Caco-2 (cell line): ENCODE data around the gene SLC4A11. TPM values are rescaled to one million over a fixed set of nuclear protein-coding genes. Genes with fewer than 3 reads are reported as not detected.

Experiments
- BruUV-seq: library from RNA; stranded (reverse); fragments of 400-500 nt; replicated peaks from 2 replicates; lab custom pipeline; 2021; lab: Mats Ljungman, UMichigan
- CTCF ChIA-PET: fragments of 300-600 bp; sonication (Branson Sonifier 250); formaldehyde crosslinking; loops from one replicate; lab custom pipeline; 2022; ENCODE audit warnings: antibody characterized with exemption; lab: Charles Lee
- POLR2A ChIA-PET: fragments of 300-600 bp; sonication (Branson Sonifier 250); formaldehyde crosslinking; loops from one replicate; lab custom pipeline; 2022; ENCODE audit warnings: antibody characterized with exemption; lab: Charles Lee
- DNase-seq, 2 experiments: peaks; one replicate each; pipeline versions ENCODE4 v3.0.0 to v3.0.0-alpha.2; 2020 to 2022
- H3K27me3 ChIP-seq: replicated peaks from 2 replicates; pipeline ENCODE4 v1.6.0; 2011; ENCODE audit warnings: low read length; ENCODE audit not compliant: control insufficient read depth, insufficient read depth
- H3K36me3 ChIP-seq: 2 replicates; pipeline ENCODE4 v1.5.1; 2011; ENCODE audit warnings: low read length; ENCODE audit not compliant: control insufficient read depth, insufficient read depth
- H3K4me1 ChIP-seq: fragments of 250-450 bp; sonication (Bioruptor Pico); 2 replicates; pipeline ENCODE4 v1.5.1; 2020; ENCODE audit warnings: mild to moderate bottlenecking
- H3K4me3 ChIP-seq: 2 replicates; pipeline ENCODE4 v1.5.1; 2011; ENCODE audit warnings: low read depth, mild to moderate bottlenecking, control low read depth, low read length
- H3K9me3 ChIP-seq: fragments of 250-450 bp; sonication (Bioruptor Pico); 2 replicates; pipeline ENCODE4 v1.5.1; 2020; ENCODE audit warnings: mild to moderate bottlenecking, moderate library complexity
- H3K27ac Mint-ChIP-seq: one replicate; pipeline ENCODE4 v1.8.0; 2022; ENCODE audit warnings: mixed read lengths; ENCODE audit not compliant: unreplicated experiment
- H3K27me3 Mint-ChIP-seq: one replicate; pipeline ENCODE4 v1.8.0; 2022; ENCODE audit warnings: mixed read lengths; ENCODE audit not compliant: insufficient read depth, unreplicated experiment
- H3K36me3 Mint-ChIP-seq: one replicate; pipeline ENCODE4 v1.8.0; 2022; ENCODE audit warnings: mild to moderate bottlenecking, mixed read lengths; ENCODE audit not compliant: insufficient read depth, unreplicated experiment
- H3K4me1 Mint-ChIP-seq: one replicate; pipeline ENCODE4 v1.8.0; 2022; ENCODE audit warnings: low read depth, mixed read lengths; ENCODE audit not compliant: unreplicated experiment
- H3K4me3 Mint-ChIP-seq: one replicate; pipeline ENCODE4 v1.8.0; 2022; ENCODE audit warnings: mild to moderate bottlenecking, moderate library complexity, mixed read lengths; ENCODE audit not compliant: unreplicated experiment
- H3K9me3 Mint-ChIP-seq: one replicate; pipeline ENCODE4 v1.8.0; 2022; ENCODE audit warnings: mixed read lengths; ENCODE audit not compliant: unreplicated experiment
- CTCF ChIP-seq, 2 experiments: fragments of 200-600 bp in 1 of 2; IDR thresholded peaks; 1 replicate in 1 of 2; 2 replicates in 1 of 2; pipeline versions ENCODE4 v1.5.1 to v1.8.0; 2011 to 2022; ENCODE audit warnings: antibody characterized with exemption in 1 of 2, control low read depth in 1 of 2, inconsistent platforms in 1 of 2, low read depth in 1 of 2, low read length in 1 of 2, mild to moderate bottlenecking in 1 of 2, moderate library complexity in 1 of 2; ENCODE audit not compliant: insufficient read depth in 1 of 2, severe bottlenecking in 1 of 2, unreplicated experiment in 1 of 2
- intact Hi-C: fragments of 100-400 bp; cut with micrococcal nuclease; formaldehyde crosslinking; loops from one replicate; pipeline ENCODE4 v1.10.0; 2022; ENCODE audit not compliant: unreplicated experiment
- total RNA-seq: library from RNA; stranded (reverse); gene quantifications from 2 replicates; pipeline ENCODE4 v1.2.3, GENCODE V29; 2022

The SLC4A11 gene
- total RNA-seq, 1 experiment from 2014 or later = 9.5 TPM

- CTCF ChIA-PET = interaction anchor here (0.5 to 1.3 kb wide), 2 partner anchors 29 to 198 kb away, joined by 4 read pairs; no protein-coding TSS in a partner anchor
- Mint-ChIP-seq H3K27ac (no peak overlapping the region), H3K36me3 (no peaks in the 10 kb centered on the region), H3K4me1 (peaks cover 6% of the 10 kb centered on the region), H3K4me3 (no peak overlapping the region), H3K27me3 (no peaks in the 10 kb centered on the region), H3K9me3 (no peaks in the 10 kb centered on the region)
- H3K36me3 ChIP-seq = no peaks in the 10 kb centered on the region
- H3K27me3 ChIP-seq = no peaks in the 10 kb centered on the region
- no peak overlapping the region for H3K4me3 ChIP-seq
- intact Hi-C loops = no loop called here
- H3K4me1 ChIP-seq = no peaks in the 10 kb centered on the region
- no TSS peak for BruUV-seq
- no peak for TF ChIP-seq CTCF (IDR thresholded peaks at IDR 0.05; ENCODE audit: insufficient read depth in 1 of 2, low read depth in 1 of 2, low read length in 1 of 2, severe bottlenecking in 1 of 2, unreplicated experiment in 1 of 2)
- no peak for DNase-seq
- no peaks in the 10 kb centered on the region for H3K9me3 ChIP-seq
- POLR2A ChIA-PET = no interaction called here
Observed at GRCh38 chr20:3251806-3252205, 12.8 kb upstream of the SLC4A11 start.

GRCh38 chr20:3250091-3250504 lies 11.1 kb upstream of the SLC4A11 start:
- Mint-ChIP-seq H3K4me1 (peaks cover 6% of the 10 kb centered on the region), H3K4me3 (no peak overlapping the region), H3K27ac (no peak overlapping the region), H3K9me3 (no peaks in the 10 kb centered on the region), H3K36me3 (no peaks in the 10 kb centered on the region), H3K27me3 (no peaks in the 10 kb centered on the region)
- Histone ChIP-seq H3K27me3 (no peaks in the 10 kb centered on the region), H3K4me3 (no peak overlapping the region), H3K4me1 (no peaks in the 10 kb centered on the region), H3K9me3 (no peaks in the 10 kb centered on the region), H3K36me3 (no peaks in the 10 kb centered on the region)
- POLR2A ChIA-PET = no interaction called here
- TF ChIP-seq CTCF (IDR thresholded peaks at IDR 0.05; ENCODE audit: insufficient read depth in 1 of 2, low read depth in 1 of 2, low read length in 1 of 2, severe bottlenecking in 1 of 2, unreplicated experiment in 1 of 2) = peak; percentile 48 to 70
- intact Hi-C loops = no loop called here
- DNase-seq = peak; percentile 65 to 66
- CTCF ChIA-PET = interaction anchor here (0.7 to 1.6 kb wide), 6 partner anchors 8 to 79 kb away, joined by 3 to 5 read pairs (median 4); no protein-coding TSS in a partner anchor
- BruUV-seq = no TSS peak

- Mint-ChIP-seq H3K27me3 (no peaks in the 10 kb centered on the region), H3K4me3 (peak overlapping the region; percentile 48), H3K9me3 (no peaks in the 10 kb centered on the region), H3K4me1 (peaks cover 17% of the 10 kb centered on the region), H3K27ac (no peak overlapping the region), H3K36me3 (no peaks in the 10 kb centered on the region)
- Histone ChIP-seq H3K4me1 (no peaks in the 10 kb centered on the region), H3K36me3 (no peaks in the 10 kb centered on the region), H3K27me3 (no peaks in the 10 kb centered on the region), H3K9me3 (no peaks in the 10 kb centered on the region), H3K4me3 (peak overlapping the region; percentile 28)
- TF ChIP-seq CTCF (IDR thresholded peaks at IDR 0.05; ENCODE audit: insufficient read depth in 1 of 2, low read depth in 1 of 2, low read length in 1 of 2, severe bottlenecking in 1 of 2, unreplicated experiment in 1 of 2) = no peak
- ChIA-PET CTCF (interaction anchor here (1.6 to 1.8 kb wide), 2 partner anchors 14 to 15 kb away, joined by 3 to 5 read pairs; no protein-coding TSS in a partner anchor), POLR2A (no interaction called here)
- no TSS peak for BruUV-seq
- DNase-seq = no peak
- intact Hi-C loops = no loop called here
Observed at GRCh38 chr20:3248993-3249347, 10.0 kb upstream of the SLC4A11 start.
